HCT116 (cell line): ENCODE measurements around the gene RNF34. TPM values are rescaled to one million over a fixed set of nuclear protein-coding genes. Genes with fewer than 3 reads are reported as not detected.

ENCODE experiments used
- ATAC-seq: fragments of 200-7000 bp; cut with Tn5 transposase; 2 replicates; pipeline ENCODE4 v1.9.1; 2020; ENCODE audit warnings: mild to moderate bottlenecking, moderate library complexity
- BruUV-seq: library from RNA; stranded (reverse); fragments of 400-500 nt; replicated peaks from 2 replicates; lab custom pipeline; 2021; lab: Mats Ljungman, UMichigan
- CTCF ChIA-PET: fragments of 300-600 bp; sonication (Branson Sonifier 250); formaldehyde crosslinking; loops from one replicate; lab custom pipeline; 2021; ENCODE audit warnings: antibody characterized with exemption; lab: Charles Lee
- POLR2A ChIA-PET: fragments of 300-600, 350-600 bp; sonication (Branson Sonifier 250); formaldehyde crosslinking; loops from one replicate; lab custom pipeline; 2021; ENCODE audit warnings: antibody characterized with exemption; lab: Charles Lee
- RAD21 ChIA-PET, 2 experiments: fragments of 300-600 bp; sonication (Branson Sonifier 250); formaldehyde crosslinking; loops; one replicate each; lab custom pipeline; 2023; ENCODE audit warnings: low total read pairs in 2 of 2; ENCODE audit not compliant: uncharacterized antibody in 2 of 2, unreplicated experiment in 2 of 2, low non-redundant PET in 1 of 2; lab: Charles Lee
- DNase-seq: peaks from one replicate; pipeline ENCODE4 v3.0.0-alpha.2; 2010; ENCODE audit warnings: low read depth, low spot score
- H2AFZ ChIP-seq: fragments of 200-600 bp; shearing (Covaris generic), sonication (generic); 2 replicates; pipeline ENCODE4 v1.6.1; 2017; ENCODE audit warnings: low read depth, mixed run types, mixed read lengths, antibody characterized with exemption, low read length; ENCODE audit not compliant: poor library complexity, severe bottlenecking
- H3K27ac ChIP-seq: 2 replicates; pipeline ENCODE4 v1.5.1; 2012; ENCODE audit warnings: low read depth, low read length
- H3K27me3 ChIP-seq: fragments of 200-600 bp; sonication (generic); 2 replicates; pipeline ENCODE4 v1.6.1; 2016; ENCODE audit warnings: mixed run types, low read length, mixed read lengths; ENCODE audit not compliant: insufficient read depth
- H3K36me3 ChIP-seq, 2 experiments: fragments of 200-500 bp in 1 of 2; fragments of 200-600 bp in 1 of 2; sonication (Bioruptor generic) in 1 of 2; sonication (generic) in 1 of 2; 2 replicates each; pipeline versions ENCODE4 v1.5.1 to v1.6.1; 2014 to 2016; ENCODE audit warnings: low read length in 2 of 2, inconsistent platforms in 1 of 2, mixed read lengths in 1 of 2, mixed run types in 1 of 2; ENCODE audit not compliant: insufficient read depth in 2 of 2, control insufficient read depth in 1 of 2
- H3K4me1 ChIP-seq, 2 experiments: fragments of 200-600 bp in 1 of 2; sonication (generic) in 1 of 2; 2 replicates each; pipeline versions ENCODE4 v1.5.1 to v1.6.1; 2012 to 2017; ENCODE audit warnings: low read length in 2 of 2, inconsistent platforms in 1 of 2, mild to moderate bottlenecking in 1 of 2, mixed read lengths in 1 of 2, mixed run types in 1 of 2, moderate library complexity in 1 of 2; ENCODE audit not compliant: insufficient read depth in 2 of 2, control insufficient read depth in 1 of 2
- H3K4me2 ChIP-seq: fragments of 200-600 bp; sonication (generic); 2 replicates; pipeline ENCODE4 v1.6.1; 2017; ENCODE audit warnings: mixed run types, low read length, mixed read lengths
- H3K4me3 ChIP-seq, 2 experiments: fragments of 200-600 bp in 1 of 2; sonication (generic) in 1 of 2; replicated peaks in 1 of 2; 2 replicates each; pipeline ENCODE4 v1.5.1; 2011 to 2016; ENCODE audit warnings: low read length in 2 of 2, control low read depth in 1 of 2, low read depth in 1 of 2, mild to moderate bottlenecking in 1 of 2, mixed read lengths in 1 of 2, mixed run types in 1 of 2
- H3K79me2 ChIP-seq: fragments of 200-600 bp; sonication (generic); 2 replicates; pipeline ENCODE4 v1.6.1; 2017; ENCODE audit warnings: mild to moderate bottlenecking, mixed run types, low read length, moderate library complexity, mixed read lengths; ENCODE audit not compliant: insufficient read depth
- H3K9ac ChIP-seq: fragments of 200-600 bp; sonication (generic); 2 replicates; pipeline ENCODE4 v1.6.1; 2016; ENCODE audit warnings: low read length, mixed read lengths
- H3K9me2 ChIP-seq: fragments of 200-600 bp; sonication (generic), shearing (Covaris generic); 2 replicates; pipeline ENCODE4 v1.6.1; 2017; ENCODE audit warnings: mixed run types, mild to moderate bottlenecking, moderate library complexity; ENCODE audit not compliant: insufficient read depth
- H3K9me3 ChIP-seq, 2 experiments: fragments of 200-500 bp in 1 of 2; fragments of 200-600 bp in 1 of 2; sonication (Bioruptor generic) in 1 of 2; sonication (generic) in 1 of 2; 2 replicates each; pipeline ENCODE4 v1.6.1; 2014 to 2017; ENCODE audit warnings: low read length in 2 of 2, mixed read lengths in 2 of 2, inconsistent platforms in 1 of 2, low read depth in 1 of 2, mild to moderate bottlenecking in 1 of 2, mixed run types in 1 of 2, moderate library complexity in 1 of 2; ENCODE audit not compliant: control insufficient read depth in 1 of 2, insufficient read depth in 1 of 2
- H4K20me1 ChIP-seq: fragments of 200-600 bp; sonication (generic), shearing (Covaris generic); 2 replicates; pipeline ENCODE4 v1.6.1; 2017; ENCODE audit warnings: mixed run types, mild to moderate bottlenecking, moderate library complexity; ENCODE audit not compliant: insufficient read depth
- CBX3 ChIP-seq: IDR thresholded peaks from 2 replicates; pipeline ENCODE4 v1.6.1; 2012; ENCODE audit warnings: low read depth
- CEBPB ChIP-seq: IDR thresholded peaks from 2 replicates; pipeline ENCODE4 v1.6.1; 2012; ENCODE audit warnings: low read depth
- CTCF ChIP-seq, 3 experiments: fragments of 200-600 bp in 1 of 3; sonication (generic) in 1 of 3; IDR thresholded peaks in 2 of 3; conservative IDR thresholded peaks in 1 of 3; 2 replicates each; pipeline ENCODE4 v1.5.1; 2012 to 2017; ENCODE audit warnings: low read depth in 2 of 3, low read length in 2 of 3, antibody characterized with exemption in 1 of 3, borderline replicate concordance in 1 of 3, control low read depth in 1 of 3, mild to moderate bottlenecking in 1 of 3, mixed read lengths in 1 of 3, mixed run types in 1 of 3, moderate library complexity in 1 of 3; ENCODE audit not compliant: insufficient read depth in 1 of 3
- EGR1 ChIP-seq: IDR thresholded peaks from 2 replicates; pipeline ENCODE4 v1.6.1; 2012; ENCODE audit warnings: low read depth
- ELF1 ChIP-seq: IDR thresholded peaks from 2 replicates; pipeline ENCODE4 v1.6.1; 2012; ENCODE audit warnings: low read depth, borderline replicate concordance
- JUND ChIP-seq: IDR thresholded peaks from 2 replicates; pipeline ENCODE4 v1.6.1; 2012
- MAX ChIP-seq: IDR thresholded peaks from 2 replicates; pipeline ENCODE4 v1.6.1; 2012
- POLR2A ChIP-seq: IDR thresholded peaks from 2 replicates; pipeline ENCODE4 v1.7.0; 2011; ENCODE audit warnings: borderline replicate concordance; ENCODE audit not compliant: insufficient read depth, insufficient read length; ENCODE audit errors: extremely low read depth
- REST ChIP-seq: IDR thresholded peaks from 2 replicates; pipeline ENCODE4 v1.6.1; 2012; ENCODE audit warnings: low read depth
- SIN3A ChIP-seq: IDR thresholded peaks from 2 replicates; pipeline ENCODE4 v1.6.1; 2012; ENCODE audit warnings: low read depth
- SP1 ChIP-seq: IDR thresholded peaks from 2 replicates; pipeline ENCODE4 v1.6.1; 2012; ENCODE audit warnings: low read depth
- ZBTB33 ChIP-seq: IDR thresholded peaks from 2 replicates; pipeline ENCODE4 v1.6.1; 2011; ENCODE audit warnings: mild to moderate bottlenecking, low read length, moderate library complexity; ENCODE audit not compliant: insufficient replicate concordance; ENCODE audit errors: extremely low read depth
- ZFX ChIP-seq: fragments of 450-650 bp; IDR thresholded peaks from 2 replicates; pipeline ENCODE4 v1.6.1; 2017
- intact Hi-C: fragments of 100-400 bp; cut with micrococcal nuclease; formaldehyde crosslinking; loops from 2 replicates; pipeline ENCODE4 v1.10.0; 2022
- total RNA-seq: library from RNA; stranded (reverse); gene quantifications from one replicate; pipeline ENCODE4 v1.2.1, GENCODE V29; 2021; ENCODE audit not compliant: unreplicated experiment

RNF34 gene
- total RNA-seq, 1 experiment from 2014 or later: 47.8 TPM

- RAD21 ChIA-PET: no interaction called here
Observed at GRCh38 chr12:121436706-121437105, 36.8 kb downstream of the RNF34 start.

GRCh38 chr12:121438905-121439304 is 39.0 kb downstream of the RNF34 start:
- POLR2A ChIA-PET: no interaction called here
- H3K36me3 ChIP-seq: peaks cover 26 to 47% of the 10 kb centered on the region in 2 experiments
- TF ChIP-seq CEBPB (no peak), MAX (no peak), ZBTB33 (no peak), CTCF (IDR thresholded peaks at IDR 0.05 in 2 of 3, conservative IDR thresholded peaks at IDR 0.05 in 1 of 3; ENCODE audit: borderline replicate concordance in 1 of 3, insufficient read depth in 1 of 3, low read depth in 2 of 3, low read length in 2 of 3) (no peak), SIN3A (no peak), POLR2A (no peak), CBX3 (no peak), ELF1 (no peak), ZFX (no peak), JUND (no peak), SP1 (no peak), EGR1 (no peak), REST (no peak)

More at GRCh38 chr12:121436706-121437105, 36.8 kb downstream of the RNF34 start:
- no peak overlapping the region for H2AFZ ChIP-seq
- DNase-seq (no peak), ATAC-seq (no peak)
- H3K79me2 ChIP-seq: no peaks in the 10 kb centered on the region
- POLR2A ChIA-PET: no interaction called here
- H3K27me3 ChIP-seq: no peaks in the 10 kb centered on the region
- no peaks in the 10 kb centered on the region for H3K9me2 ChIP-seq
- H3K9me3 ChIP-seq: peaks cover 3 to 6% of the 10 kb centered on the region in 2 experiments; a peak in 2 of 4 replicates
- H3K4me1 ChIP-seq: no peaks in the 10 kb centered on the region
- H3K27ac ChIP-seq: no peak overlapping the region
- no peaks in the 10 kb centered on the region for H4K20me1 ChIP-seq
- BruUV-seq: no TSS peak
- no peak overlapping the region for H3K9ac ChIP-seq
- TF ChIP-seq SIN3A: no peak
- no peak for TF ChIP-seq ELF1
- intact Hi-C loops: no loop called here
- H3K36me3 ChIP-seq: peaks cover 29 to 51% of the 10 kb centered on the region in 2 experiments
- no peak overlapping the region for H3K4me2 ChIP-seq
- H3K4me3 ChIP-seq: no peak overlapping the region
- CTCF ChIA-PET: no interaction called here

More at GRCh38 chr12:121438905-121439304, 39.0 kb downstream of the RNF34 start:
- no peaks in the 10 kb centered on the region for H3K27me3 ChIP-seq
- ChIA-PET CTCF (no interaction called here), RAD21 (no interaction called here)
- no peak overlapping the region for H3K4me3 ChIP-seq
- no peaks in the 10 kb centered on the region for H3K9me2 ChIP-seq
- peaks cover 3 to 6% of the 10 kb centered on the region in 2 experiments; a peak in 2 of 4 replicates for H3K9me3 ChIP-seq
- no peak for ATAC-seq
- DNase-seq: no peak
- intact Hi-C loops: no loop called here
- no peaks in the 10 kb centered on the region for H3K79me2 ChIP-seq
- H3K4me1 ChIP-seq: peaks cover 0 to 3% of the 10 kb centered on the region in 2 experiments; a peak in 1 of 4 replicates
- no TSS peak for BruUV-seq
- no peak overlapping the region for H3K27ac ChIP-seq
- H2AFZ ChIP-seq: no peak overlapping the region
- H3K9ac ChIP-seq: no peak overlapping the region
- H3K4me2 ChIP-seq: no peak overlapping the region
- no peaks in the 10 kb centered on the region for H4K20me1 ChIP-seq
